SK-N-SH (cell line): Measurements from ENCODE around the gene DDX24.

Experiments used
- CTCF ChIP-seq: fragments of 200-600 bp; sonication (generic); IDR thresholded peaks from 2 replicates; pipeline ENCODE4 v1.6.1; 2017; ENCODE audit warnings: antibody characterized with exemption, mild to moderate bottlenecking, moderate library complexity
- GABPA ChIP-seq: IDR thresholded peaks from 2 replicates; pipeline ENCODE4 v1.4.0; 2012; ENCODE audit warnings: low read depth, mild to moderate bottlenecking
- JUND ChIP-seq: IDR thresholded peaks from 2 replicates; pipeline ENCODE4 v1.4.0; 2012
- MAX ChIP-seq: IDR thresholded peaks from 2 replicates; pipeline ENCODE4 v1.4.0; 2012; ENCODE audit warnings: low read depth
- NRF1 ChIP-seq: IDR thresholded peaks from 2 replicates; pipeline ENCODE4 v1.6.1; 2012; ENCODE audit warnings: low read depth, mild to moderate bottlenecking, low read length
- POLR2AphosphoS5 ChIP-seq: IDR thresholded peaks from 2 replicates; pipeline ENCODE4 v1.6.1; 2012; ENCODE audit warnings: low read depth, low read length
- RAD21 ChIP-seq: IDR thresholded peaks from 2 replicates; pipeline ENCODE4 v1.6.1; 2012; ENCODE audit warnings: mild to moderate bottlenecking, low read length
- SIN3A ChIP-seq: IDR thresholded peaks from 2 replicates; pipeline ENCODE4 v1.6.1; 2012; ENCODE audit warnings: low read depth, mild to moderate bottlenecking, low read length, moderate library complexity, borderline replicate concordance
- TEAD4 ChIP-seq: IDR thresholded peaks from 2 replicates; pipeline ENCODE4 v1.4.0; 2012; ENCODE audit warnings: mild to moderate bottlenecking, borderline replicate concordance; ENCODE audit not compliant: insufficient read depth

GRCh38 chr14:94102768-94103482 is 21.9 kb upstream of the DDX24 start:
- TF ChIP-seq CTCF (no peak), GABPA (no peak), POLR2AphosphoS5 (no peak), MAX (no peak), TEAD4 (no peak), JUND (no peak), NRF1 (no peak), RAD21 (no peak), SIN3A (no peak)
